Activated CD4-positive, alpha-beta memory T cell treated with anti-CD3 and anti-CD28 coated beads for 36 hours (primary cell): ENCODE results near the gene COMMD2. TPM values are rescaled to one million over a fixed set of nuclear protein-coding genes. Genes with fewer than 3 reads are reported as not detected.

Source experiments
- CTCF ChIA-PET: fragments of 350-600 bp; sonication (Branson Sonifier 250); formaldehyde crosslinking; loops from one replicate; lab custom pipeline; 2021; ENCODE audit warnings: antibody characterized with exemption, inconsistent platforms; lab: Charles Lee
- POLR2A ChIA-PET: fragments of 350-600 bp; sonication (Branson Sonifier 250); formaldehyde crosslinking; loops from one replicate; lab custom pipeline; 2021; ENCODE audit warnings: antibody characterized with exemption; lab: Charles Lee
- DNase-seq: peaks from one replicate; pipeline ENCODE4 v3.0.0-alpha.2; 2020
- H3K27ac Mint-ChIP-seq: one replicate; pipeline ENCODE4 v1.8.0; 2021; ENCODE audit warnings: mixed read lengths
- H3K27me3 Mint-ChIP-seq: one replicate; pipeline ENCODE4 v1.8.0; 2021; ENCODE audit warnings: mixed read lengths
- H3K36me3 Mint-ChIP-seq: one replicate; pipeline ENCODE4 v1.8.0; 2021; ENCODE audit warnings: mixed read lengths
- H3K4me1 Mint-ChIP-seq: one replicate; pipeline ENCODE4 v1.8.0; 2021; ENCODE audit warnings: low read depth, mixed read lengths
- H3K4me3 Mint-ChIP-seq: one replicate; pipeline ENCODE4 v1.8.0; 2021; ENCODE audit warnings: mild to moderate bottlenecking, mixed read lengths
- H3K9me3 Mint-ChIP-seq: one replicate; pipeline ENCODE4 v1.8.0; 2021; ENCODE audit warnings: mixed read lengths
- intact Hi-C: fragments of 100-400 bp; cut with micrococcal nuclease; formaldehyde crosslinking; loops from one replicate; pipeline ENCODE4 v1.15.1; 2023
- total RNA-seq, 2 experiments: library from RNA; stranded (reverse); gene quantifications; one replicate each; pipeline ENCODE4 v1.2.3, GENCODE V29; 2021

The COMMD2 gene
- 10 to 100 TPM; 28.4 to 34.4 TPM for total RNA-seq

DNA sequence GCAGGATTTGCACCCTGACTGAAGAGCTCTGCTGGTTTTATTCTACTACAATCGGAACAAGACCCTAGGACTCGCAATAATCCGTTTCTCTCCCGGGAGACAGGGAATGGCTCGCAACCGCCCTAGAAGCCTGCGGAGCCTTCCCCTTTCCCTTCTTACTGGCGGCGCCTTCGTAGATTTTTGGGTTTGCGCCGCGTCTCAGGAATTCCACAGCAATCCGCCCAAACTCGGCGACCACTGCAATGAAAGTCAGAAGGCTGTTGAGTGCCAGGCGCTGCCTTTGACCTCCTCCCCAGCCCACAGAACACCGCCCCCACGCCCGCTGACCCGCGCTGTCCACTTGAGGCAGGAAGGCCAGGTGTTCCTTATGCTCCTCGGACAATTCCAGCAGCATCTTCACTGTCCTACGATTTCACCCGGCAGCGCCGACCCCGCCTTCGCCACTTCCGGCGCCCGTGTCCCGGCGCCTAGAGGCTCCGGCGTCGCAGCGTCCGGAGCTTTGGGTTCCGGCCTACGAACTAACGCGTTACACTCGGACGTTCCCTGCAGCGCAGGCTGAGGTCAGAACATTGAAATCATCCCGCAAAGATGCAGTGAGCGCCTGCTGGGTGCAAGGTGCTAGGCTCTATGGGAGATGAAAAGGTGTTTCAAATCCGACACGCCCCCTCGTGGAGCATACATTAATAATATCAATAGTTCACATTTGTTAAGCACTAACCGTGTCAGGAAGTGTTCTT is at the start of gene COMMD2:
Gene COMMD2 (minus strand): TSS at position 439 of the 737 bp plus-strand sequence. CDS start 45 bp downstream, at position 394.
- CTCF ChIA-PET = interaction anchor here (0.7 to 3.0 kb wide), 17 partner anchors 9 to 795 kb away, joined by 3 to 29 read pairs (median 4); partner anchors contain the start of gene WWTR1
- POLR2A ChIA-PET = interaction anchor here (0.6 to 1.6 kb wide), 5 partner anchors 10 to 118 kb away, joined by 3 to 4 read pairs (median 3); partner anchors contain the start of gene RNF13
- DNase-seq = peak; percentile 89
- intact Hi-C loops = loop anchor here (1.0 to 2.0 kb wide), 7 partner anchors 50 to 245 kb away; partner anchors contain the start of gene RNF13
- H3K27me3 Mint-ChIP-seq = no peaks in the 10 kb centered on the region
- peaks cover 21% of the 10 kb centered on the region for H3K36me3 Mint-ChIP-seq
- no peaks in the 10 kb centered on the region for H3K9me3 Mint-ChIP-seq
- peak within 1 kb of the TSS; percentile 90 for H3K4me3 Mint-ChIP-seq
- H3K27ac Mint-ChIP-seq = peak within 1 kb of the TSS; percentile 87
- peaks cover 22% of the 10 kb centered on the region for H3K4me1 Mint-ChIP-seq

DNA sequence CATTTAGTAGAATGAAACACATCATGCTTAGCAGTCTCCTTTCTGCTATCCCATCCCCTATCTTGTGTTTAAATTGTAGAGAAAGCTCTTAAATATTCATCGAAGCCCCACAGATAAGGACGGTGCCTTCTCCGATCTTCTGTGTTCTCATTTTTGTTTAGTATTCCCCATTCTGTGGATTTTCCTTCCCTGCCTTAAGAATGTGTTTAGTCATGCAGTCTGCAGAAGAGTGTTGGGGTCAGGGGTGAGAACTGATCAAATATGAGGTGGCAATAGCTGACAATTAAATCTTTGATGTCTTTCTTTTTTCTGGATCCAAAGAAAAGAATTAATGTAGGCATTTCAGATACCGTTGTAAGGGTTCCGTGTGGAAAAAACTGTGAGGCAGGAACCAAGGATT is 49.4 kb upstream of the COMMD2 start:
- ChIA-PET CTCF (no interaction called here), POLR2A (no interaction called here)
- DNase-seq = no peak
- H3K9me3 Mint-ChIP-seq = no peaks in the 10 kb centered on the region
- peaks cover 2% of the 10 kb centered on the region for H3K27me3 Mint-ChIP-seq
- H3K4me3 Mint-ChIP-seq = no peak overlapping the region
- no peak overlapping the region for H3K27ac Mint-ChIP-seq
- H3K4me1 Mint-ChIP-seq = no peaks in the 10 kb centered on the region
- intact Hi-C loops = no loop called here
- no peaks in the 10 kb centered on the region for H3K36me3 Mint-ChIP-seq

DNA sequence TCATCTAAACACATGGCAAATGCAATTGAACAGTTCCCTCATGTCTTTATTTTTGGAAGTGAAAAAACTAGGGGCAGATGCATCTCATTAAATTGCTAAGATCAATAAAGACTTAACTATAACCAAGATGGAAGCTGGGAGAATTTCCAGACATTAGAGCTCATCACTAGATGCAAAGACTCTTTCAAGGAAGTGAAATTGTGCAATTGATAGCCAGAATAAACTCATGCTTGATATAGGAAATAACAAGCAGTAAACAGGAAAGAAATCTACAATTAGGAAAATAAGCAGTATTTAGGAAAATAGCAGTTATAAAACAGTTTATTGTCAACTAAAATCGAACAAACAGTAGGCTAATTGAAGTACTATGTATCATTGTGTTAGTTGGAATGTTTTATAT is 48.9 kb upstream of the COMMD2 start:
- Mint-ChIP-seq H3K4me1 (no peaks in the 10 kb centered on the region), H3K36me3 (no peaks in the 10 kb centered on the region), H3K9me3 (no peaks in the 10 kb centered on the region), H3K27ac (no peak overlapping the region), H3K4me3 (no peak overlapping the region), H3K27me3 (peaks cover 2% of the 10 kb centered on the region)
- DNase-seq = no peak
- ChIA-PET CTCF (no interaction called here), POLR2A (no interaction called here)
- intact Hi-C loops = no loop called here

DNA sequence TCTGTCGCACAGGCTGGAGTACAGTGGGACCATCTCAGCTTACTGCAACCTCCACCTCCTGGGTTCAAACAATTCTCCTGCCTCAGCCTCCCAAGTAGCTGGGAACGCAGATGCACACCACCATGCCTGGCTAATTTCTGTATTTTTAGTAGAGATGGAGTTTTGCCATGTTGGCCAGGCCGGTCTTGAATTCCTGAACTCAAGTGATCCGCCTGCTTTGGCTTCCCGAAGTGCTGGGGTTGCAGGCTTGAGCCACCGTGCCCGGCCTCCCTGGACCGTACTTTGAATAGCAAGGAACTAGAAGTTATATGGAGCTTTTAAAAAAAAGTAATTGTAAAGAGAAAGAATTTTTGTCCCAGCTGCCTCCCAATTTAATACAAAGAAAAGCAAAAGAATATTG is 48.4 kb upstream of the COMMD2 start:
- POLR2A ChIA-PET = no interaction called here
- Mint-ChIP-seq H3K27ac (no peak overlapping the region), H3K36me3 (no peaks in the 10 kb centered on the region), H3K4me3 (no peak overlapping the region), H3K27me3 (peaks cover 2% of the 10 kb centered on the region), H3K4me1 (no peaks in the 10 kb centered on the region), H3K9me3 (no peaks in the 10 kb centered on the region)
- intact Hi-C loops = no loop called here
- CTCF ChIA-PET = interaction anchor here (0.6 kb wide), 1 partner anchor 230 kb away, joined by 3 read pairs; no protein-coding TSS in a partner anchor
- no peak for DNase-seq

GRCh38 chr3:149796026-149796425 is 43.7 kb upstream of the COMMD2 start:
- no peaks in the 10 kb centered on the region for H3K4me1 Mint-ChIP-seq
- intact Hi-C loops = no loop called here
- no peak overlapping the region for H3K27ac Mint-ChIP-seq
- DNase-seq = no peak
- peaks cover 6% of the 10 kb centered on the region for H3K27me3 Mint-ChIP-seq
- CTCF ChIA-PET = interaction anchor here (2.0 kb wide), 1 partner anchor 12 kb away, joined by 11 read pairs; no protein-coding TSS in a partner anchor
- no peaks in the 10 kb centered on the region for H3K9me3 Mint-ChIP-seq
- no peaks in the 10 kb centered on the region for H3K36me3 Mint-ChIP-seq
- POLR2A ChIA-PET = no interaction called here
- no peak overlapping the region for H3K4me3 Mint-ChIP-seq

GRCh38 chr3:149792452-149793270 is 40.4 kb upstream of the COMMD2 start, which contains the start of gene ANKUB1:
Gene ANKUB1 (minus strand): TSS chr3:149792554. CDS start chr3:149792366, 188 bp downstream.
- CTCF ChIA-PET = interaction anchor here (1.2 kb wide), 1 partner anchor 16 kb away, joined by 5 read pairs; no protein-coding TSS in a partner anchor
- Mint-ChIP-seq H3K27me3 (peaks cover 18% of the 10 kb centered on the region), H3K27ac (no peak within 1 kb of the TSS), H3K36me3 (no peaks in the 10 kb centered on the region), H3K4me3 (no peak within 1 kb of the TSS), H3K9me3 (no peaks in the 10 kb centered on the region), H3K4me1 (no peaks in the 10 kb centered on the region)
- intact Hi-C loops = no loop called here
- no peak for DNase-seq
- POLR2A ChIA-PET = no interaction called here

GRCh38 chr3:149790698-149791097 is 38.4 kb upstream of the COMMD2 start:
- Mint-ChIP-seq H3K4me1 (no peaks in the 10 kb centered on the region), H3K27ac (no peak overlapping the region), H3K27me3 (peaks cover 19% of the 10 kb centered on the region), H3K9me3 (no peaks in the 10 kb centered on the region), H3K36me3 (peaks cover 2% of the 10 kb centered on the region), H3K4me3 (no peak overlapping the region)
- intact Hi-C loops = no loop called here
- ChIA-PET CTCF (no interaction called here), POLR2A (no interaction called here)
- DNase-seq = no peak

GRCh38 chr3:149790268-149790667 is 38.0 kb upstream of the COMMD2 start:
- peaks cover 2% of the 10 kb centered on the region for H3K36me3 Mint-ChIP-seq
- intact Hi-C loops = no loop called here
- H3K4me1 Mint-ChIP-seq = no peaks in the 10 kb centered on the region
- no peak overlapping the region for H3K4me3 Mint-ChIP-seq
- H3K9me3 Mint-ChIP-seq = no peaks in the 10 kb centered on the region
- ChIA-PET POLR2A (no interaction called here), CTCF (no interaction called here)
- H3K27me3 Mint-ChIP-seq = peaks cover 19% of the 10 kb centered on the region
- no peak overlapping the region for H3K27ac Mint-ChIP-seq
- no peak for DNase-seq

- Mint-ChIP-seq H3K4me1 (no peaks in the 10 kb centered on the region), H3K36me3 (peaks cover 2% of the 10 kb centered on the region), H3K9me3 (no peaks in the 10 kb centered on the region), H3K27ac (no peak overlapping the region), H3K4me3 (no peak overlapping the region), H3K27me3 (peaks cover 6% of the 10 kb centered on the region)
- intact Hi-C loops = no loop called here
- POLR2A ChIA-PET = no interaction called here
- no peak for DNase-seq
- CTCF ChIA-PET = interaction anchor here (1.1 to 1.3 kb wide), 2 partner anchors 13 to 303 kb away, joined by 3 to 4 read pairs; no protein-coding TSS in a partner anchor
Observed at GRCh38 chr3:149784064-149784704, 31.9 kb upstream of the COMMD2 start.

GRCh38 chr3:149783576-149783975 is 31.3 kb upstream of the COMMD2 start:
- H3K4me3 Mint-ChIP-seq = no peak overlapping the region
- H3K4me1 Mint-ChIP-seq = no peaks in the 10 kb centered on the region
- H3K27me3 Mint-ChIP-seq = peaks cover 6% of the 10 kb centered on the region
- DNase-seq = no peak
- no peaks in the 10 kb centered on the region for H3K9me3 Mint-ChIP-seq
- ChIA-PET POLR2A (no interaction called here), CTCF (interaction anchor here (1.1 to 1.6 kb wide), 3 partner anchors 12 to 303 kb away, joined by 3 to 4 read pairs (median 3); no protein-coding TSS in a partner anchor)
- intact Hi-C loops = no loop called here
- H3K27ac Mint-ChIP-seq = no peak overlapping the region
- H3K36me3 Mint-ChIP-seq = peaks cover 2% of the 10 kb centered on the region

GRCh38 chr3:149781741-149782140 is 29.5 kb upstream of the COMMD2 start:
- no peak overlapping the region for H3K4me3 Mint-ChIP-seq

More at GRCh38 chr3:149781741-149782140, 29.5 kb upstream of the COMMD2 start:
- CTCF ChIA-PET = interaction anchor here (0.6 to 1.6 kb wide), 4 partner anchors 10 to 213 kb away, joined by 3 to 9 read pairs (median 4); no protein-coding TSS in a partner anchor
- H3K4me1 Mint-ChIP-seq = no peaks in the 10 kb centered on the region
- POLR2A ChIA-PET = no interaction called here
- intact Hi-C loops = no loop called here
- H3K27me3 Mint-ChIP-seq = peaks cover 5% of the 10 kb centered on the region
- DNase-seq = no peak
- H3K9me3 Mint-ChIP-seq = no peaks in the 10 kb centered on the region
- no peak overlapping the region for H3K27ac Mint-ChIP-seq
- peaks cover 2% of the 10 kb centered on the region for H3K36me3 Mint-ChIP-seq
